Neural cell (in vitro differentiated cells): Measurements from ENCODE around the gene ADGRG6. TPM values are rescaled to one million over a fixed set of nuclear protein-coding genes. Genes with fewer than 3 reads are reported as not detected.

Experiments
- H2AFZ ChIP-seq: fragments of 200-600, 300-800 bp; sonication (generic), shearing (Covaris generic); 2 replicates; pipeline ENCODE4 v1.6.0; 2014; ENCODE audit warnings: low read depth, mild to moderate bottlenecking, antibody characterized with exemption, low read length, moderate library complexity
- H3F3A ChIP-seq: fragments of 200-600 bp; shearing (Covaris generic); 2 replicates; pipeline ENCODE4 v1.6.1; 2016; ENCODE audit warnings: mild to moderate bottlenecking, moderate library complexity, mixed read lengths, antibody characterized with exemption, low read length; ENCODE audit not compliant: insufficient read depth, poor library complexity, severe bottlenecking
- H3K27ac ChIP-seq: fragments of 200-600, 300-800 bp; sonication (generic), shearing (Covaris generic); 2 replicates; pipeline ENCODE4 v1.5.1; 2014; ENCODE audit warnings: mild to moderate bottlenecking, low read length, moderate library complexity
- H3K27me3 ChIP-seq: fragments of 300-800, 200-600 bp; sonication (generic), shearing (Covaris generic); 2 replicates; pipeline ENCODE4 v1.6.0; 2014; ENCODE audit warnings: mild to moderate bottlenecking, low read depth, low read length, moderate library complexity; ENCODE audit not compliant: insufficient read depth
- H3K36me3 ChIP-seq: fragments of 300-800, 200-600 bp; sonication (generic), shearing (Covaris generic); 2 replicates; pipeline ENCODE4 v1.5.1; 2014; ENCODE audit warnings: mild to moderate bottlenecking, antibody characterized with exemption, low read length, moderate library complexity; ENCODE audit not compliant: insufficient read depth
- H3K4me2 ChIP-seq: fragments of 300-800, 200-600 bp; sonication (generic), shearing (Covaris generic); 2 replicates; pipeline ENCODE4 v1.6.0; 2014; ENCODE audit warnings: mild to moderate bottlenecking, low read length
- H3K4me3 ChIP-seq: fragments of 300-800, 200-600 bp; sonication (generic), shearing (Covaris generic); 2 replicates; pipeline ENCODE4 v1.5.1; 2014; ENCODE audit warnings: mild to moderate bottlenecking, low read length, moderate library complexity
- H3K79me2 ChIP-seq: fragments of 200-600 bp; shearing (Covaris generic); replicated peaks from 2 replicates; pipeline ENCODE4 v1.6.0; 2014; ENCODE audit warnings: mild to moderate bottlenecking, low read length, moderate library complexity; ENCODE audit not compliant: insufficient read depth
- H3K9ac ChIP-seq: fragments of 300-800, 200-600 bp; sonication (generic), shearing (Covaris generic); 2 replicates; pipeline ENCODE4 v1.6.1; 2016; ENCODE audit warnings: mild to moderate bottlenecking, low read length, mixed read lengths
- H3K9me2 ChIP-seq: fragments of 200-600 bp; shearing (Covaris generic); 2 replicates; pipeline ENCODE4 v1.6.1; 2016; ENCODE audit warnings: mild to moderate bottlenecking, low read length, mixed read lengths; ENCODE audit not compliant: insufficient read depth
- H3K9me3 ChIP-seq: fragments of 200-600, 300-800 bp; sonication (generic), shearing (Covaris generic); 2 replicates; pipeline ENCODE4 v1.6.1; 2016; ENCODE audit warnings: mild to moderate bottlenecking, mixed run types, low read length, moderate library complexity, mixed read lengths
- H4K20me1 ChIP-seq: fragments of 200-600 bp; shearing (Covaris generic); 2 replicates; pipeline ENCODE4 v1.6.1; 2016; ENCODE audit warnings: mild to moderate bottlenecking, mixed run types; ENCODE audit not compliant: insufficient read depth
- CTCF ChIP-seq: fragments of 450-650 bp; IDR thresholded peaks from 2 replicates; pipeline ENCODE4 v1.5.1; 2014; ENCODE audit warnings: antibody characterized with exemption, mild to moderate bottlenecking, moderate library complexity; ENCODE audit not compliant: poor library complexity, severe bottlenecking
- EP300 ChIP-seq: fragments of 450-650 bp; conservative IDR thresholded peaks from 2 replicates; pipeline ENCODE4 v1.6.1; 2014; ENCODE audit warnings: antibody characterized with exemption, mild to moderate bottlenecking, moderate library complexity; ENCODE audit not compliant: poor library complexity, severe bottlenecking
- EZH2 ChIP-seq: fragments of 200-600, 300-800 bp; shearing (Covaris generic), sonication (generic); IDR thresholded peaks from 2 replicates; pipeline ENCODE4 v1.6.1; 2014; ENCODE audit warnings: antibody characterized with exemption, low read length, borderline replicate concordance, mild to moderate bottlenecking; ENCODE audit not compliant: insufficient read depth, poor library complexity, severe bottlenecking
- MXI1 ChIP-seq: fragments of 450-650 bp; conservative IDR thresholded peaks from 2 replicates; pipeline ENCODE4 v1.6.1; 2014; ENCODE audit warnings: antibody characterized with exemption, mild to moderate bottlenecking; ENCODE audit not compliant: poor library complexity, severe bottlenecking
- POLR2AphosphoS5 ChIP-seq: IDR thresholded peaks from 2 replicates; pipeline ENCODE4 v1.6.1; 2012
- RAD21 ChIP-seq: fragments of 450-650 bp; conservative IDR thresholded peaks from 2 replicates; pipeline ENCODE4 v1.6.1; 2014; ENCODE audit warnings: antibody characterized with exemption, mild to moderate bottlenecking, moderate library complexity
- SMC3 ChIP-seq: fragments of 450-650 bp; conservative IDR thresholded peaks from 2 replicates; pipeline ENCODE4 v1.6.1; 2014; ENCODE audit warnings: antibody characterized with exemption, mild to moderate bottlenecking, moderate library complexity; ENCODE audit not compliant: poor library complexity
- TAF1 ChIP-seq: IDR thresholded peaks from 2 replicates; pipeline ENCODE4 v1.6.1; 2012; ENCODE audit warnings: low read depth
- polyA plus RNA-seq: library from polyadenylated mRNA; depleted of rRNA; stranded (reverse); fragments of >200 nt; gene quantifications from 2 replicates; pipeline ENCODE4 v1.2.3, GENCODE V29; 2014
- TF ChIP-seq, protein P1 (sequence below): IDR thresholded peaks from 2 replicates; pipeline ENCODE4 v1.6.1; 2012; ENCODE audit warnings: borderline replicate concordance

The ADGRG6 gene
- polyA plus RNA-seq, 1 donor from 2014 or later = 0.37 TPM

- H3K27ac ChIP-seq = no peak overlapping the region
- no peaks in the 10 kb centered on the region for H4K20me1 ChIP-seq
- no peaks in the 10 kb centered on the region for H3K9me2 ChIP-seq
- TF ChIP-seq EZH2 (no peak), CTCF (no peak), RAD21 (no peak), MXI1 (no peak), TAF1 (no peak), SMC3 (no peak), POLR2AphosphoS5 (no peak), EP300 (no peak)
- TF ChIP-seq, protein P1, sequence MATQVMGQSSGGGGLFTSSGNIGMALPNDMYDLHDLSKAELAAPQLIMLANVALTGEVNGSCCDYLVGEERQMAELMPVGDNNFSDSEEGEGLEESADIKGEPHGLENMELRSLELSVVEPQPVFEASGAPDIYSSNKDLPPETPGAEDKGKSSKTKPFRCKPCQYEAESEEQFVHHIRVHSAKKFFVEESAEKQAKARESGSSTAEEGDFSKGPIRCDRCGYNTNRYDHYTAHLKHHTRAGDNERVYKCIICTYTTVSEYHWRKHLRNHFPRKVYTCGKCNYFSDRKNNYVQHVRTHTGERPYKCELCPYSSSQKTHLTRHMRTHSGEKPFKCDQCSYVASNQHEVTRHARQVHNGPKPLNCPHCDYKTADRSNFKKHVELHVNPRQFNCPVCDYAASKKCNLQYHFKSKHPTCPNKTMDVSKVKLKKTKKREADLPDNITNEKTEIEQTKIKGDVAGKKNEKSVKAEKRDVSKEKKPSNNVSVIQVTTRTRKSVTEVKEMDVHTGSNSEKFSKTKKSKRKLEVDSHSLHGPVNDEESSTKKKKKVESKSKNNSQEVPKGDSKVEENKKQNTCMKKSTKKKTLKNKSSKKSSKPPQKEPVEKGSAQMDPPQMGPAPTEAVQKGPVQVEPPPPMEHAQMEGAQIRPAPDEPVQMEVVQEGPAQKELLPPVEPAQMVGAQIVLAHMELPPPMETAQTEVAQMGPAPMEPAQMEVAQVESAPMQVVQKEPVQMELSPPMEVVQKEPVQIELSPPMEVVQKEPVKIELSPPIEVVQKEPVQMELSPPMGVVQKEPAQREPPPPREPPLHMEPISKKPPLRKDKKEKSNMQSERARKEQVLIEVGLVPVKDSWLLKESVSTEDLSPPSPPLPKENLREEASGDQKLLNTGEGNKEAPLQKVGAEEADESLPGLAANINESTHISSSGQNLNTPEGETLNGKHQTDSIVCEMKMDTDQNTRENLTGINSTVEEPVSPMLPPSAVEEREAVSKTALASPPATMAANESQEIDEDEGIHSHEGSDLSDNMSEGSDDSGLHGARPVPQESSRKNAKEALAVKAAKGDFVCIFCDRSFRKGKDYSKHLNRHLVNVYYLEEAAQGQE = no peak
- no peaks in the 10 kb centered on the region for H3K27me3 ChIP-seq
- no peak overlapping the region for H3K4me3 ChIP-seq
- H2AFZ ChIP-seq = no peak overlapping the region
- H3K4me2 ChIP-seq = no peak overlapping the region
- no peak overlapping the region for H3K9ac ChIP-seq
- no peaks in the 10 kb centered on the region for H3F3A ChIP-seq
- H3K9me3 ChIP-seq = no peaks in the 10 kb centered on the region
- H3K79me2 ChIP-seq = no peaks in the 10 kb centered on the region
- H3K36me3 ChIP-seq = no peaks in the 10 kb centered on the region
Measured at GRCh38 chr6:142336183-142336582, 34.4 kb downstream of the ADGRG6 start.

DNA sequence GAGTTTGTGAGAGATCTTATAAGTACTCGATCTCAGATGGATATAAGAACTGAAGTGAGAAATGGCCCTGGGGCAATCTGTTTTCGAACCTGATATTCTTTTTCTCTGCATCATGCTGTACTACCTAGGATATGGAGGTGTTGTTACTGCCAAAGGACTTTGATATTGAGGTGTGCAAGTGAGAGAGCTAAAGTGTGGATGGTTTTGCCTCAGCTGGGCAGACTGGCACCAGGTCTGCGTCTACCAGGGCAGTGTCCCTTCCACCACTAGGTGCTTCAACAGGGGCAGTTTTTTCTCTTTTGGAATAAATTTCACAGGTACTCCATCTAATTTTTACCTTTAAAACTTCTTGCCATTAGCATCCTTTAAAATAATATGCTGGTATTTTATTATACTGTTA is 35.0 kb downstream of the ADGRG6 start:
- no peak for TF ChIP-seq CTCF
- no peak for TF ChIP-seq POLR2AphosphoS5
- TF ChIP-seq EP300 = no peak
- no peak for TF ChIP-seq EZH2
- TF ChIP-seq RAD21 = no peak
- TF ChIP-seq, protein P1 = no peak
- TF ChIP-seq TAF1 = no peak
- Histone ChIP-seq H3K9me2 (no peaks in the 10 kb centered on the region), H3K27me3 (no peaks in the 10 kb centered on the region)

More for the DNA sequence above, 35.0 kb downstream of the ADGRG6 start:
- no peaks in the 10 kb centered on the region for H4K20me1 ChIP-seq
- H3K79me2 ChIP-seq = no peaks in the 10 kb centered on the region
- H3K27ac ChIP-seq = no peak overlapping the region
- H3K9ac ChIP-seq = no peak overlapping the region
- H3K4me3 ChIP-seq = no peak overlapping the region
- H3K36me3 ChIP-seq = no peaks in the 10 kb centered on the region
- H2AFZ ChIP-seq = no peak overlapping the region
- H3F3A ChIP-seq = no peaks in the 10 kb centered on the region
- H3K9me3 ChIP-seq = no peaks in the 10 kb centered on the region
- no peak overlapping the region for H3K4me2 ChIP-seq
